HG03097 (cell line): Measurements from ENCODE around the gene ABHD12B.
"Not testable (repeated sequence)": the region's sequence is repeated elsewhere in the genome, so short reads cannot be mapped to it uniquely, and the experiment has no call there.

Source experiments
- ATAC-seq: cut with Tn5 transposase; IDR thresholded peaks from one replicate; pipeline ENCODE4 v1.9.1; 2021; ENCODE audit not compliant: unreplicated experiment, low FRiP score

ABHD12B gene

GRCh38 chr14:50932156-50932555, 60.3 kb downstream of the ABHD12B start:
- ATAC-seq, result no peak

- ATAC-seq, result no peak
Measured at GRCh38 chr14:50932592-50933495, 61.0 kb downstream of the ABHD12B start.

GRCh38 chr14:50935126-50936015, 63.5 kb downstream of the ABHD12B start:
- no peak for ATAC-seq

- ATAC-seq, result no peak
Measured at GRCh38 chr14:50936016-50936340, 64.1 kb downstream of the ABHD12B start.

- no peak for ATAC-seq
Measured at GRCh38 chr14:50936882-50937281, 65.0 kb downstream of the ABHD12B start.

- ATAC-seq, result no peak
Measured at GRCh38 chr14:50937325-50937724, 65.5 kb downstream of the ABHD12B start.

GRCh38 chr14:50937800-50938199, 65.9 kb downstream of the ABHD12B start:
- no peak for ATAC-seq

GRCh38 chr14:50941151-50941550, 69.3 kb downstream of the ABHD12B start:
- no peak for ATAC-seq

- not testable (repeated sequence) for ATAC-seq
Measured at GRCh38 chr14:50941638-50942037, 69.8 kb downstream of the ABHD12B start.

- no peak for ATAC-seq
Measured at GRCh38 chr14:50943261-50943942, 71.5 kb downstream of the ABHD12B start.

- ATAC-seq, result no peak
Measured at GRCh38 chr14:50943943-50944646, 72.2 kb downstream of the ABHD12B start, which contains the start of gene PYGL. TSS of gene PYGL (minus strand) at chr14:50944483. CDS start at chr14:50944403, 80 bp downstream.

- ATAC-seq, result no peak
Measured at GRCh38 chr14:50944647-50945413, 73.0 kb downstream of the ABHD12B start.

GRCh38 chr14:50946234-50946935, 74.5 kb downstream of the ABHD12B start:
- ATAC-seq, result no peak

GRCh38 chr14:50947446-50947845, 75.6 kb downstream of the ABHD12B start:
- ATAC-seq, result no peak

GRCh38 chr14:50948205-50948604, 76.4 kb downstream of the ABHD12B start:
- no peak for ATAC-seq

- no peak for ATAC-seq
Measured at GRCh38 chr14:50951032-50951431, 79.2 kb downstream of the ABHD12B start.

GRCh38 chr14:50953502-50953901, 81.6 kb downstream of the ABHD12B start:
- ATAC-seq, result no peak
